Skeletal muscle tissue (tissue), 4 donors: ENCODE results near the gene SVOPL. TPM values are rescaled to one million over a fixed set of nuclear protein-coding genes. Genes with fewer than 3 reads are reported as not detected.

Experiments
- H3K27ac ChIP-seq: one replicate; pipeline ENCODE4 v1.7.0; 2013; ENCODE audit warnings: mild to moderate bottlenecking, low read depth, low read length, inconsistent platforms
- H3K27me3 ChIP-seq, 3 donors: one replicate each; pipeline ENCODE4 v1.7.0; 2013; ENCODE audit warnings: low read length in 3 of 3; ENCODE audit not compliant: control insufficient read depth in 3 of 3, insufficient read depth in 3 of 3
- H3K36me3 ChIP-seq, 3 donors: one replicate each; pipeline ENCODE4 v1.7.0; 2013; ENCODE audit warnings: low read length in 3 of 3; ENCODE audit not compliant: control insufficient read depth in 3 of 3, insufficient read depth in 3 of 3
- H3K4me1 ChIP-seq, 3 donors: one replicate each; pipeline ENCODE4 v1.7.0; 2013; ENCODE audit warnings: low read length in 3 of 3, mild to moderate bottlenecking in 3 of 3; ENCODE audit not compliant: control insufficient read depth in 3 of 3, insufficient read depth in 3 of 3
- H3K4me3 ChIP-seq, 3 donors: one replicate each; pipeline ENCODE4 v1.7.0; 2013; ENCODE audit warnings: low read length in 3 of 3
- H3K9ac ChIP-seq, 3 donors: one replicate each; pipeline ENCODE4 v1.7.0; 2013; ENCODE audit warnings: low read length in 3 of 3, mild to moderate bottlenecking in 3 of 3, moderate library complexity in 2 of 3, low read depth in 1 of 3
- H3K9me3 ChIP-seq, 3 donors: one replicate each; pipeline ENCODE4 v1.7.0; 2013; ENCODE audit warnings: low read length in 3 of 3; ENCODE audit not compliant: control insufficient read depth in 3 of 3
- total RNA-seq: library from RNA; depleted of rRNA; stranded (reverse); fragments of >200 nt; gene quantifications from one replicate; pipeline ENCODE4 v1.2.3, GENCODE V29; 2014
- donor health status: Osteomylitis.

Gene SVOPL
- total RNA-seq, 1 donor from 2014 or later, result not detected

- Histone ChIP-seq H3K9ac (no peak overlapping the region), H3K27ac (no peak overlapping the region), H3K36me3 (no peaks in the 10 kb centered on the region), H3K4me3 (peak overlapping the region in 2 of 3 donors; percentile 35 to 59), H3K9me3 (no peaks in the 10 kb centered on the region), H3K4me1 (peaks cover 0 to 3% (median 0%) of the 10 kb centered on the region in 3 donors), H3K27me3 (peaks cover 4 to 26% (median 20%) of the 10 kb centered on the region in 3 donors)
Measured at GRCh38 chr7:138663725-138664710, 37.1 kb downstream of the SVOPL start.

GRCh38 chr7:138662991-138663320 lies 38.2 kb downstream of the SVOPL start:
- Histone ChIP-seq H3K36me3 (no peaks in the 10 kb centered on the region), H3K9ac (no peak overlapping the region), H3K27ac (no peak overlapping the region), H3K27me3 (peaks cover 4 to 26% (median 20%) of the 10 kb centered on the region in 3 donors), H3K4me1 (peaks cover 0 to 3% (median 0%) of the 10 kb centered on the region in 3 donors), H3K4me3 (no peak overlapping the region), H3K9me3 (no peaks in the 10 kb centered on the region)

- H3K36me3 ChIP-seq, result no peaks in the 10 kb centered on the region
- no peak overlapping the region for H3K4me3 ChIP-seq
- H3K27ac ChIP-seq, result no peak overlapping the region
- H3K9me3 ChIP-seq, result no peaks in the 10 kb centered on the region
- peaks cover 0 to 3% (median 0%) of the 10 kb centered on the region in 3 donors for H3K4me1 ChIP-seq
- H3K9ac ChIP-seq, result no peak overlapping the region
- H3K27me3 ChIP-seq, result peaks cover 4 to 26% (median 20%) of the 10 kb centered on the region in 3 donors
Measured at GRCh38 chr7:138662076-138662990, 38.8 kb downstream of the SVOPL start.

GRCh38 chr7:138661069-138661635 lies 40.0 kb downstream of the SVOPL start:
- H3K4me1 ChIP-seq, result peaks cover 0 to 3% (median 0%) of the 10 kb centered on the region in 3 donors
- H3K9me3 ChIP-seq, result no peaks in the 10 kb centered on the region
- no peak overlapping the region for H3K27ac ChIP-seq
- peaks cover 4 to 26% (median 20%) of the 10 kb centered on the region in 3 donors for H3K27me3 ChIP-seq
- no peak overlapping the region for H3K4me3 ChIP-seq
- H3K9ac ChIP-seq, result no peak overlapping the region
- no peaks in the 10 kb centered on the region for H3K36me3 ChIP-seq

GRCh38 chr7:138658889-138659288 lies 42.3 kb downstream of the SVOPL start:
- H3K4me1 ChIP-seq, result no peaks in the 10 kb centered on the region
- H3K27ac ChIP-seq, result no peak overlapping the region
- H3K4me3 ChIP-seq, result no peak overlapping the region
- H3K36me3 ChIP-seq, result no peaks in the 10 kb centered on the region
- peaks cover 0 to 17% (median 11%) of the 10 kb centered on the region in 3 donors for H3K27me3 ChIP-seq
- H3K9ac ChIP-seq, result no peak overlapping the region
- peaks cover 0 to 3% (median 0%) of the 10 kb centered on the region in 3 donors for H3K9me3 ChIP-seq

GRCh38 chr7:138657854-138658386 lies 43.2 kb downstream of the SVOPL start:
- Histone ChIP-seq H3K36me3 (no peaks in the 10 kb centered on the region), H3K9me3 (peaks cover 0 to 4% (median 0%) of the 10 kb centered on the region in 3 donors), H3K9ac (no peak overlapping the region), H3K27ac (no peak overlapping the region), H3K27me3 (peaks cover 0 to 17% (median 8%) of the 10 kb centered on the region in 3 donors), H3K4me1 (no peaks in the 10 kb centered on the region), H3K4me3 (no peak overlapping the region)

- H3K36me3 ChIP-seq, result no peaks in the 10 kb centered on the region
- peaks cover 0 to 9% (median 5%) of the 10 kb centered on the region in 3 donors for H3K27me3 ChIP-seq
- no peak overlapping the region for H3K27ac ChIP-seq
- H3K4me1 ChIP-seq, result no peaks in the 10 kb centered on the region
- no peak overlapping the region for H3K4me3 ChIP-seq
- no peak overlapping the region for H3K9ac ChIP-seq
- H3K9me3 ChIP-seq, result peaks cover 0 to 4% (median 0%) of the 10 kb centered on the region in 3 donors
Measured at GRCh38 chr7:138656952-138657351, 44.2 kb downstream of the SVOPL start.

GRCh38 chr7:138654616-138655015 lies 46.5 kb downstream of the SVOPL start:
- Histone ChIP-seq H3K27ac (no peak overlapping the region), H3K36me3 (no peaks in the 10 kb centered on the region), H3K4me1 (no peaks in the 10 kb centered on the region), H3K9ac (no peak overlapping the region), H3K9me3 (peaks cover 0 to 4% (median 0%) of the 10 kb centered on the region in 3 donors), H3K4me3 (no peak overlapping the region), H3K27me3 (peaks cover 0 to under 1% (median 0%) of the 10 kb centered on the region in 3 donors)

GRCh38 chr7:138649506-138649905 lies 51.7 kb downstream of the SVOPL start:
- Histone ChIP-seq H3K9ac (no peak overlapping the region), H3K4me1 (no peaks in the 10 kb centered on the region), H3K4me3 (no peak overlapping the region), H3K36me3 (no peaks in the 10 kb centered on the region), H3K27me3 (no peaks in the 10 kb centered on the region), H3K9me3 (peaks cover 0 to 4% (median 0%) of the 10 kb centered on the region in 3 donors), H3K27ac (no peak overlapping the region)
